A204.1 (cell line): ENCODE data around the gene SNRNP200.

ENCODE experiments used
- FAIRE-seq: peaks from 2 replicates; lab custom pipeline; 2012; peaks lifted over from hg19 to GRCh38; lab: Jason Lieb, UNC

Gene SNRNP200

GRCh38 chr2:96305091-96305978, at the start of gene SNRNP200:
TSS of gene SNRNP200 (minus strand) at chr2:96305546. CDS start at chr2:96305437, 109 bp downstream.
- no peak for FAIRE-seq

- FAIRE-seq = no peak
Measured at GRCh38 chr2:96354492-96354891, 49.1 kb upstream of the SNRNP200 start.

DNA sequence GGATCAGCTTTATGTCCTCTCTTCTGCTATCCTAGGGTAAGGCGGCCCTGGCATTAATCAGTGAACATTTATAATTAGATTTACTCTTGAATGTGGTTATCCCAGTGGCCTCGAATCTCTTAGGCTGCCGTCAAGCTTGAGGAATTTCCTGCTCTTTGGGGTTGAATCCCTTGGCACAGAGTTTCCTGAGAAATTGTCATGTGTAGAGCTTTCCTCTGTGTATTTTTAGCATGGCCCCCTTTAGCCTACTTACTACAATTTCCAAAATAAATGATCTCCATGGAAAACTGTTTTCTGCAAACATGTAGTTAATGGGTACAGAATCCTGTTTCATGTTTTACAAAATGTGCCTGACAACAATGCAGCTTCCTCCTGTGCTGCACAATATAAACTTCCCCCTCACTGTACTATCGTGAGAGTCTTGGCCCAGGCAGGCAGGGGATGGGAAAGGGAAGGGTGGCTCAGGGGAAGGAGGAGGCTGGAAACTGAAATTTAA, 48.3 kb upstream of the SNRNP200 start:
- FAIRE-seq = no peak

DNA sequence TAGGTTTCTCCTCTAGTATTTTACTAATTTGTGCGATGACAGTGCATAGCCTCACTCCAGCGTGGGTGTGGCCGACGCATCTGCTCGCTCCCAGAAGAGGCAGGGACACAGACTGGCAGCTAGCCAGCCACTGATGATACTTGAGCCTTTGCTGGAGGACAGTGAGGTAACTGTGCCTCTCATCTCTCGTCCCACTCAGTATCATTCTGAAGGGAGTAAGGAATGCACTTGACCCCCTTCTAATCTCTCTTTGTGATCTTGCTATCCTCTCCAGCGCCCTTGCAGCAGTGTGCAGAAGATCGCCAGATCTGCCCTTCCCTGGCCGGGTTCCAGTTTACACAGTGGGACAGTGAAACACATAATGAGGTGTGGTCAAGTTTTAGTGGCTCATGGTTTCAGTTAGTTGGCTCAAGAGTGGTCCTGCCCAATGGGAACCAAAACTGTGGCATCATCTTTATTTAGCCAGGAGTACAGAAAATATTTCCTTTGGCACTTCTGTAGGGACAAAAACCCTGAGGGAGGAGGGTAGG, 47.8 kb upstream of the SNRNP200 start:
- no peak for FAIRE-seq

DNA sequence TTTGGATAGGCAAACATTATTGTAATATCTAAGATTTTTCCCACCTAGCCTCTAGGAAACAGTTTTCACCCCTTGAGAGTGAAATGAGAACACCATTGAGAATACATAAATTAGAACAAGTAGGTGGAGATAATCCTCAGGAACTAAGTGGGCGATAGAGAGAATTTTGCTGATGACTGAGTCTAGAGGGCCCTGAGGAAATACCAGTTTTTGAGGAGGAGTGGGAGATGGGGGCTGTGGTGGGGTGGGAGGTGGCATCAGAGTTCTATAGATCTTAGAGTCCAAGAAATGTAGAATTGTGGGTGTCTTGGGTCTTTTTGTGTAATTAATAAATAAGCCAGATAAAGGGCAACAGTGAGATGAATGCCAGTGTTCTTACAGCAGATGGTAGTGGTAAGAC, 42.0 kb upstream of the SNRNP200 start:
- no peak for FAIRE-seq

DNA sequence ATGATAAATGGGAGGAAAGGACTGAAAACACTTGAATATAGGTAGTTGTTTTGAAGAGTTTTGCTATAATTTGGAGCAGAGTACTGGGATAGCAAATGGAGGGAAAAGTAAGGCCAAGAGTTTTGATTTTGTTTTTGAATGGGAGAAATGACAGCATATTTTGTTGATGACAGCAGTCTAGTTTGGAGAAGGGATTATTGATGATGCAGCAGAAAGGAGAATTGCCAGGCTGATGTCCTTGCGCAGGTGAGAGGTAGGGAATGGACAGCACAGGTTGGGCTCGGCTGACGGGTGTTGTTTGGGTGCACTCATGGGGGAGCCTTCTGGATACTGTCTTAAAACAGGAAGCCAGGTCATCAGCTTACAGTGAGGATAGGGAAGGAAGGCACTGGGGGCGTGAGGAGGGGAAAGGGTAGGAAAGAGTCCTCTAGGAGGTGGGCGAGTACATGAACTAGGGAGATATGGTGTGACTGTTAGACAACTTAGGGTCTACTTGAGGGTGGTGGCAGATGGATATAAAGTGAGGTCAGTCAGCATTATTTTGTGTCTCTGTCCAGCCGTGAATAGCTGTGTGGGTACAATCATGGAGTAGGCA, 40.6 kb upstream of the SNRNP200 start:
- FAIRE-seq = no peak

DNA sequence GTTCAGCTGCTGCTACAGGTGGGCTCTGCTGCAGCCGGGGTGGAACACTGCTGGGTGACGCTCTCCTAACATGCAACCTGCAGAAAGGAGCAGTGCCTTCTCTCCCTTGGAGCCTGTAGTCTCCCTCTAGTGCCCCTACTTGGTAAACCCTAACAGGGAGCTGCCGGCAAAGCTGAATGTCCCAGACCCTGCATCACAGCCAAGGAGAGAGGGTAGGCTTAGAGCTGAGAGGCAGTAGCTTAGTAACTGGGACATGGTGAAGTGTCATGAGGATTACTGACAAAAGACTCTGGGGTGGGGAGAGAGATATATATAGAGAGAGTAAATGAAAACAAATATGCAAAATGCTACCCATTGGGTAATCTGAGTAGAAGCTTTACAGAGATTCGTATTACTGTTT, 40.1 kb upstream of the SNRNP200 start:
- no peak for FAIRE-seq

DNA sequence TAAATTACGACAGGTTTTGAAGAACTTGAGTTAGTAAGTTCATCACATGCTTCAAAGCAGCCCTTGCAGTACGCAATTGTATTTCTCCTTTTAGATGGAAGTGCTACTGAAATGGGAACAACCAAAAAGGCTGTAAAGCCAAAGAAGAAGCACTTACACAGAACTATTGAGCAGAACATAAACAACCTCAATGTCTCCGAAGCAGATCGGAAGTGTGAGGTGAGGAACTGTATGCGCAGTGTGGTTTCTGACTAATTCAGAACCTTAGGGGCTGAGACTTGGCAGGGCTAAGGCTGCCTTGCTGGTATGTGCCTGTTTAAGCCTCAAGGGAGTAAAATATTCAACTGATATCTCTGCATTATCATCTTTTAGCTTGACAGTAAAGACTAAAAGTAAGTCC, 38.7 kb upstream of the SNRNP200 start:
- FAIRE-seq = no peak

GRCh38 chr2:96342085-96342484, 36.7 kb upstream of the SNRNP200 start:
- FAIRE-seq = no peak

GRCh38 chr2:96341641-96342040, 36.3 kb upstream of the SNRNP200 start:
- FAIRE-seq = no peak

GRCh38 chr2:96340493-96341414, 35.4 kb upstream of the SNRNP200 start:
- no peak for FAIRE-seq

DNA sequence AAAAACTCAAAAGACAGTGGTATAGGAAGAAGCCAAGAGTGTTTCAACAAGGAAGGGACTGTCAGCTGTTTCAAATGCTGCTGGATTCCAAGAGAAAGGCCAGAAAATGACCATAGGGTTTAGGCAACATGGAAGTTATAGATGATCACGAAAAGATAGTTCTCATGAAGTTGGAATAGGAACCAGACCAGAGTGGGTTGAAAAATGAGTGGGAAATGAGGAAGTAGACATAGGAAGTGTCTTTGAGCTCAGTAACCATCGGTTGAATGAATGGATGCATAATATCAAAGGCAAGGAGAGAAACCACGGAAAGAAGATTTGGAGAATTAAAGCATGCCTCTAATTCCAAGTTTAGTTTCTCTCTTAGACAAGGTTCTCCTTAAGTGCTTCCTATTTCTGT, 31.5 kb upstream of the SNRNP200 start:
- no peak for FAIRE-seq

DNA sequence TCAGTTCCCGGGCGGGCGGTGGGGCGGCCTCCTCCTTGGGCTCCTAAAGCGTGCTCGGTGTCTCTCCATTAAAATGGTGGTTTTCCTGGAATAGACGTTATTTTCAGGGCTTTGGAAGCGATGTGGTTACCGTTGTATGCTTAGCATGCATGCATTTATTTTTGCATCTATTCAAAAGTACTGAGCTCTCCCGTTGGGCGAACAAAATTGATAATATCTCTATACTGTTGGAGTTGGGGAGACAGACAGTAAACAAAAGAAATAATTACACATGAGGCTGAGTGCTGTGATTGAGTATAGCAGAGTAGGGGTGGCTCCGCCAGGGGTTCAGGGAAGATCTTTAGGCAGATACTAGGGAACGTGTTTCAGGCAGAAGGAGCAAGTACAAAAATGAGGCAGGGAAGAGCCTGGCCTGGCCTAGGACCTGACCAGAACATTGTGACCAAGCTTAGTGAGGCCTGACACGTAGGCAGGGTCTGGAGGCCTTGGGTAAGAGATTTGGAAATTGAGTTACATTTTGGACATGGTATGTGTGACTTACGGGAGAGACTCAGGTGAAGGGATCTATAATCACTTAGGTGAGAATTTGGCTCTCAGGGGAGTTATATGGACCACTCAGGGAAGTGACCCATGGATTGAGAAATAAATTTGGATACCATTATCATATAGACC, 30.9 kb upstream of the SNRNP200 start:
- no peak for FAIRE-seq

GRCh38 chr2:96333708-96334107, 28.4 kb upstream of the SNRNP200 start:
- no peak for FAIRE-seq

DNA sequence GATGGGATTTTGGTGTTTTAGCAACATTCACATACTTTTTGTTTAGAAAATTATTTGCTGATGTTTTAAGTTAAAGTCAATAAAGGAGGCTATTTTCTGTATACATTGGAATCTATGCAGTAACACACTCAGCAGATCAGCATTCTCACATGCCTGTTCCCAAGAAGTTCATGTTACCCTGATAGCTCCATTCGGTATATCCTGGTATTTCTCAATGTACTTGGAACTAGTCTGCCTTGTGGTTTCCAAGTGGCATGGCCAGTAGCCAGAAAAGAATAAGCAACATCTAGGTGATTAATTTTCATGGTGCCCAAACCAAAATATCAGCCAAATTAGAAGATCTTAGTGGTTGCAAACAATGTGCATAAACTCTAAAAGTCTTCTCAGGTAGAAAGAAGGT, 25.1 kb upstream of the SNRNP200 start:
- no peak for FAIRE-seq

- FAIRE-seq = no peak
Measured at GRCh38 chr2:96329874-96330273, 24.5 kb upstream of the SNRNP200 start.

DNA sequence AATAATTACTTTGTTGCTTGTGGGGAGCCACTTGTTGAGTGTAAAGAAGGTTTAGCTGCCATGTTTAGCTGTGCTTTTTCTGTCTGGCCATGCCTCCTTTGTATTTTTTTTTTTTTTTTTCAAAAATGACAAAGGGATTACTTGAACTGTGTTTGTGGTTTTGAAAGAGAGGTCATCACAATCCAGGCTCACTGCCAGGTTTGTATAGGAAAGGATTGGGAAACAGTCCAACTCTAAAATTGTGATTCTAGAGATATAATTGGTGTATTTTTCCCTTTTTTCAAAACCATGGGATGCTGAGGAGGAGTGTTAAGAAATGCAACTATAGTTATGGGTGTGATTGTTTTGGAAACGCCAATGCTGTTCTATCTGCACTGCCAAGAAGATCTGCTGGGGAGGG, 24.1 kb upstream of the SNRNP200 start:
- no peak for FAIRE-seq

GRCh38 chr2:96326990-96327820, 21.9 kb upstream of the SNRNP200 start:
- no peak for FAIRE-seq

DNA sequence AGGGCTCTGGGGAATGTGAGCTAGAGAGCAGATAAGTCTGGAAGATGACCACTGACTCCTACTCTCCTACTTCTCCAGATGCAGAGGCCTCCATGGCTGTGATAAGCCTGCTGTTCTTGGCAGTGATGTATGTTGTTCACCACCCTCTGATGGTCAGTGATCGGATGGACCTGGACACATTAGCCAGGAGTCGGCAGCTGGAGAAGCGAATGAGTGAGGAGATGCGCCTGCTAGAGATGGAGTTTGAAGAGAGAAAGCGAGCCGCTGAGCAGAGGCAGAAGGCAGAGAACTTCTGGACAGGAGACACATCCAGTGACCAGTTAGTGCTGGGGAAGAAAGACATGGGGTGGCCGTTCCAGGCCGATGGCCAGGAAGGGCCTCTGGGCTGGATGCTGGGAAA, 21.2 kb upstream of the SNRNP200 start:
- FAIRE-seq = no peak

GRCh38 chr2:96325884-96326255, 20.5 kb upstream of the SNRNP200 start:
- FAIRE-seq = no peak
